Measurements from ENCODE around the gene CCL16.

CCL16 gene

DNA sequence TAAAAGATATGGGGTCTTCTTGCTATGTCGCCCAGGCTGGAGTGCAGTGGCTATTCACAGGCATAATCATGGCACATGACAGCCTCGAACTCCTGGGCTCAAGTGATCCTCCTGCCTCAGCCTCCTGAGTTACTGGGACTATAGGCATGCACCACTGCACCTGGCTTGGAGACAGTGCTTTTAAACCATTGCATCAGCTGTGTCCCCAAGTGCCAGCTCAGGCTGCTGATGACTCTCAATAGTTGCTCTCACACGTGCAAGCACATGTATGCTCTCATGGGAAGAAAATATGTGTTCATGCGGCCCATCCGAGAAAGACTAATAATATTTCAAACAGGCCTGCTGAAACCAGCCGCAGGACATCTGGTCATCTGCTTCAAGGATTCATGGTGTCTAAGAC is 8.8 kb downstream of the CCL16 start:
- TF ChIP-seq, protein P1, sequence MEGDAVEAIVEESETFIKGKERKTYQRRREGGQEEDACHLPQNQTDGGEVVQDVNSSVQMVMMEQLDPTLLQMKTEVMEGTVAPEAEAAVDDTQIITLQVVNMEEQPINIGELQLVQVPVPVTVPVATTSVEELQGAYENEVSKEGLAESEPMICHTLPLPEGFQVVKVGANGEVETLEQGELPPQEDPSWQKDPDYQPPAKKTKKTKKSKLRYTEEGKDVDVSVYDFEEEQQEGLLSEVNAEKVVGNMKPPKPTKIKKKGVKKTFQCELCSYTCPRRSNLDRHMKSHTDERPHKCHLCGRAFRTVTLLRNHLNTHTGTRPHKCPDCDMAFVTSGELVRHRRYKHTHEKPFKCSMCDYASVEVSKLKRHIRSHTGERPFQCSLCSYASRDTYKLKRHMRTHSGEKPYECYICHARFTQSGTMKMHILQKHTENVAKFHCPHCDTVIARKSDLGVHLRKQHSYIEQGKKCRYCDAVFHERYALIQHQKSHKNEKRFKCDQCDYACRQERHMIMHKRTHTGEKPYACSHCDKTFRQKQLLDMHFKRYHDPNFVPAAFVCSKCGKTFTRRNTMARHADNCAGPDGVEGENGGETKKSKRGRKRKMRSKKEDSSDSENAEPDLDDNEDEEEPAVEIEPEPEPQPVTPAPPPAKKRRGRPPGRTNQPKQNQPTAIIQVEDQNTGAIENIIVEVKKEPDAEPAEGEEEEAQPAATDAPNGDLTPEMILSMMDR (IDR thresholded peaks at IDR 0.05; ENCODE audit: insufficient read depth, low read length, poor library complexity, severe bottlenecking), result no peak
- no peak for TF ChIP-seq EZH2phosphoT487 (conservative IDR thresholded peaks at IDR 0.05; ENCODE audit: low read length)
- Histone ChIP-seq H3K27ac (ENCODE audit: low read depth, low read length) (no peak overlapping the region), H3K4me3 (ENCODE audit: insufficient read depth, low read length, poor library complexity, severe bottlenecking) (no peak overlapping the region), H3K36me3 (ENCODE audit: low read length) (no peaks in the 10 kb centered on the region), H3K4me2 (ENCODE audit: low read depth, low read length, poor library complexity, severe bottlenecking) (no peak overlapping the region), H3F3A (ENCODE audit: insufficient read depth) (no peaks in the 10 kb centered on the region), H3K27me3 (ENCODE audit: low read length) (no peaks in the 10 kb centered on the region), H3K9me2 (replicated peaks; ENCODE audit: insufficient read depth, low read length) (no peaks in the 10 kb centered on the region), H2AFZ (ENCODE audit: low read depth, low read length, severe bottlenecking) (no peak overlapping the region), H3K9me3 (ENCODE audit: insufficient read depth, low read length) (no peaks in the 10 kb centered on the region), H3K9ac (ENCODE audit: low read length) (no peak overlapping the region), H3K79me2 (ENCODE audit: insufficient read depth, low read length) (no peaks in the 10 kb centered on the region), H4K20me1 (ENCODE audit: low read depth, low read length) (no peaks in the 10 kb centered on the region)

GRCh38 chr17:35972066-35972465 is 9.2 kb downstream of the CCL16 start:
- TF ChIP-seq EZH2phosphoT487 (conservative IDR thresholded peaks at IDR 0.05; ENCODE audit: low read length), result no peak
- TF ChIP-seq, protein P1 (IDR thresholded peaks at IDR 0.05; ENCODE audit: insufficient read depth, low read length, poor library complexity, severe bottlenecking), result no peak
- Histone ChIP-seq H3K27me3 (ENCODE audit: low read length) (no peaks in the 10 kb centered on the region), H3K9ac (ENCODE audit: low read length) (no peak overlapping the region), H3K79me2 (ENCODE audit: insufficient read depth, low read length) (no peaks in the 10 kb centered on the region), H4K20me1 (ENCODE audit: low read depth, low read length) (no peaks in the 10 kb centered on the region), H3K4me2 (ENCODE audit: low read depth, low read length, poor library complexity, severe bottlenecking) (no peak overlapping the region), H3K27ac (ENCODE audit: low read depth, low read length) (no peak overlapping the region), H3K9me2 (replicated peaks; ENCODE audit: insufficient read depth, low read length) (no peaks in the 10 kb centered on the region), H3K36me3 (ENCODE audit: low read length) (no peaks in the 10 kb centered on the region), H3K9me3 (ENCODE audit: insufficient read depth, low read length) (no peaks in the 10 kb centered on the region), H3K4me3 (ENCODE audit: insufficient read depth, low read length, poor library complexity, severe bottlenecking) (no peak overlapping the region), H2AFZ (ENCODE audit: low read depth, low read length, severe bottlenecking) (no peak overlapping the region), H3F3A (ENCODE audit: insufficient read depth) (no peaks in the 10 kb centered on the region)

DNA sequence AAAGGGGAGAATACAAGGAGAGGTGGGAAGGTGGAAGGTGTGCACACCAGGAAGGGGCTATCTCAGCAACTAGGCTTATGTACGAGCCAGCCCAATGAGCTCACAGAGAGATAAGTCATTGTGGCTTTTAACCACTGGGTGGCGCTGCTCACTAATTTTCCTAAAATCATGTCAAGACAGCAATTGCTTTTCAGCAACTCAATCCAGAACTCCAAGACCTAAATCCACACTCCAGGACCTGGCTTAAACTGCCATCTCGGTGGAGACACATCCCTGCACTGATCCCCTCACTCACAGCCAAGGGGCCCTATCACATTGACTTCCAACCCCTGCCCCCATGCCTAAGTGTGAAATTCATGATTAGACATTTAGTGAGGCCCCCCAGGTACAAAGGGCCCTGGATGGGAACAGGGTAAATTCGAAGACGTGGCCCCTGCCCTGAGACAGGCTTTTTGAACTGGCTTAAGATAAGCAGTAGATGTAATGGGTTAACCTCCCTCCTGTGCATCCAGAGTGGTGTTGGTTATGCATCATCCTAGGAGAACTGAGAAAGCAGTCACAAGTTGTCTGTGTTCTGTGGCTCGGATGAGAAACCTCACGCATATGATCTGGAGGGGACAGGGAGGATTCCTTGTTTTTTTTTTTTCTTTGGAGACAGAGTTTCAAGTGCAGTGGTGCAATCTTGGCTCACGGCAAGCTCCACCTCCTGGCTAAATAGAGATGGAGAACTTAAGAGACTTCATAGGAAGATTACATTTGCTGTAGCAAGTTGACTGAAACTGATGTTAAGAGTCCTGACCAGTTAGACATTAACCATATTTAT is 11.5 kb downstream of the CCL16 start:
- Histone ChIP-seq H3K9me3 (ENCODE audit: insufficient read depth, low read length) (no peaks in the 10 kb centered on the region), H3K9ac (ENCODE audit: low read length) (no peak overlapping the region), H2AFZ (ENCODE audit: low read depth, low read length, severe bottlenecking) (no peak overlapping the region), H3F3A (ENCODE audit: insufficient read depth) (no peaks in the 10 kb centered on the region), H3K27ac (ENCODE audit: low read depth, low read length) (no peak overlapping the region), H3K9me2 (replicated peaks; ENCODE audit: insufficient read depth, low read length) (no peaks in the 10 kb centered on the region), H3K36me3 (ENCODE audit: low read length) (no peaks in the 10 kb centered on the region), H3K4me3 (ENCODE audit: insufficient read depth, low read length, poor library complexity, severe bottlenecking) (no peak overlapping the region), H4K20me1 (ENCODE audit: low read depth, low read length) (no peaks in the 10 kb centered on the region), H3K79me2 (ENCODE audit: insufficient read depth, low read length) (no peaks in the 10 kb centered on the region), H3K4me2 (ENCODE audit: low read depth, low read length, poor library complexity, severe bottlenecking) (no peak overlapping the region), H3K27me3 (ENCODE audit: low read length) (no peaks in the 10 kb centered on the region)
- TF ChIP-seq, protein P1 (IDR thresholded peaks at IDR 0.05; ENCODE audit: insufficient read depth, low read length, poor library complexity, severe bottlenecking), result peak; percentile 76
- no peak for TF ChIP-seq EZH2phosphoT487 (conservative IDR thresholded peaks at IDR 0.05; ENCODE audit: low read length)

All from SU-DHL-6 (cell line).